Endothelial cell of umbilical vein (primary cell): ENCODE measurements around the gene ZBTB43. TPM values are rescaled to one million over a fixed set of nuclear protein-coding genes. Genes with fewer than 3 reads are reported as not detected.

Source experiments
- BruUV-seq: library from RNA; stranded (reverse); fragments of 400-500 nt; replicated peaks from 2 replicates; lab custom pipeline; 2021; lab: Mats Ljungman, UMichigan
- CTCF ChIA-PET: fragments of 300-600, 350-600 bp; sonication (Branson Sonifier 250); formaldehyde crosslinking; loops from one replicate; lab custom pipeline; 2021; ENCODE audit warnings: antibody characterized with exemption, inconsistent platforms; lab: Charles Lee
- POLR2A ChIA-PET: fragments of 300-600, 350-600 bp; sonication (Branson Sonifier 250); formaldehyde crosslinking; loops from one replicate; lab custom pipeline; 2021; ENCODE audit warnings: antibody characterized with exemption, inconsistent platforms; lab: Charles Lee
- DNase-seq: peaks from one replicate; pipeline ENCODE4 v3.0.0-alpha.2; 2011; ENCODE audit warnings: low read depth, low spot score
- FAIRE-seq: peaks from 2 replicates; lab custom pipeline; 2011; peaks lifted over from hg19 to GRCh38; lab: Jason Lieb, UNC
- H2AFZ ChIP-seq: 2 replicates; pipeline ENCODE4 v1.6.0; 2012; ENCODE audit warnings: low read depth, low read length, control low read depth, inconsistent platforms
- H3K27ac ChIP-seq: 2 replicates; pipeline ENCODE4 v1.5.1; 2011; ENCODE audit warnings: low read depth, mild to moderate bottlenecking, control low read depth, low read length, moderate library complexity; ENCODE audit not compliant: insufficient read depth
- H3K27me3 ChIP-seq, 2 experiments: 2 replicates each; pipeline versions ENCODE4 v1.6.0 to v1.6.1; 2011; ENCODE audit warnings: low read length in 2 of 2, mixed read lengths in 1 of 2; ENCODE audit not compliant: control insufficient read depth in 2 of 2, insufficient read depth in 2 of 2
- H3K36me3 ChIP-seq, 2 experiments: 2 replicates in 1 of 2; 3 replicates in 1 of 2; pipeline ENCODE4 v1.5.1; 2011; ENCODE audit warnings: low read length in 2 of 2, mild to moderate bottlenecking in 1 of 2, moderate library complexity in 1 of 2; ENCODE audit not compliant: control insufficient read depth in 2 of 2, insufficient read depth in 2 of 2; ENCODE audit errors: extremely low read depth in 1 of 2
- H3K4me1 ChIP-seq: 3 replicates; pipeline ENCODE4 v1.5.1; 2011; ENCODE audit warnings: mild to moderate bottlenecking, low read length; ENCODE audit not compliant: control insufficient read depth, insufficient read depth; ENCODE audit errors: extremely low read depth
- H3K4me2 ChIP-seq: 2 replicates; pipeline ENCODE4 v1.6.1; 2011; ENCODE audit warnings: low read length, control low read depth, mixed read lengths; ENCODE audit not compliant: insufficient read depth
- H3K4me3 ChIP-seq, 3 experiments: fragments of 200-600 bp in 1 of 3; sonication (generic), shearing (Covaris generic) in 1 of 3; replicated peaks in 1 of 3; 2 replicates each; pipeline ENCODE4 v1.5.1; 2011 to 2016; ENCODE audit warnings: control low read depth in 3 of 3, low read length in 3 of 3, mild to moderate bottlenecking in 2 of 3, inconsistent platforms in 1 of 3, low read depth in 1 of 3, moderate library complexity in 1 of 3; ENCODE audit not compliant: insufficient read depth in 1 of 3
- H3K79me2 ChIP-seq: 2 replicates; pipeline ENCODE4 v1.6.0; 2012; ENCODE audit warnings: low read length, inconsistent platforms; ENCODE audit not compliant: control insufficient read depth, insufficient read depth
- H3K9ac ChIP-seq: replicated peaks from 2 replicates; pipeline ENCODE3; 2011; ENCODE audit warnings: low read length, control low read depth; ENCODE audit not compliant: insufficient read depth; ENCODE audit errors: extremely low read depth
- H3K9me1 ChIP-seq: replicated peaks from 3 replicates; pipeline ENCODE4 v1.6.0; 2011; ENCODE audit warnings: mild to moderate bottlenecking, low read length; ENCODE audit not compliant: control insufficient read depth, insufficient read depth; ENCODE audit errors: extremely low read depth
- H3K9me3 ChIP-seq: replicated peaks from 2 replicates; pipeline ENCODE4 v1.5.1; 2012; ENCODE audit warnings: low read length, inconsistent platforms; ENCODE audit not compliant: control insufficient read depth, insufficient read depth
- H4K20me1 ChIP-seq: replicated peaks from 2 replicates; pipeline ENCODE3; 2011; ENCODE audit warnings: mild to moderate bottlenecking, low read length; ENCODE audit not compliant: control insufficient read depth, insufficient read depth; ENCODE audit errors: extremely low read depth
- CTCF ChIP-seq, 2 donors: IDR thresholded peaks; 1 replicate in 1 of 2; 2 replicates in 1 of 2; pipeline ENCODE4 v1.5.1; 2011; ENCODE audit warnings: low read length in 2 of 2, mild to moderate bottlenecking in 2 of 2, moderate library complexity in 2 of 2, control low read depth in 1 of 2, inconsistent platforms in 1 of 2, low read depth in 1 of 2; ENCODE audit not compliant: insufficient read depth in 1 of 2; ENCODE audit errors: extremely low read depth in 1 of 2
- EZH2 ChIP-seq: IDR thresholded peaks from 2 replicates; pipeline ENCODE4 v1.6.1; 2012; ENCODE audit warnings: borderline replicate concordance, low read depth, mild to moderate bottlenecking, moderate library complexity, low read length, inconsistent platforms; ENCODE audit not compliant: severe bottlenecking
- FOS ChIP-seq: IDR thresholded peaks from 2 replicates; pipeline ENCODE4 v1.6.1; 2011; ENCODE audit warnings: mild to moderate bottlenecking, low read length, moderate library complexity, borderline replicate concordance; ENCODE audit not compliant: insufficient read depth
- GATA2 ChIP-seq: IDR thresholded peaks from 2 replicates; pipeline ENCODE4 v1.7.0; 2011; ENCODE audit warnings: low read depth, mild to moderate bottlenecking, moderate library complexity, mixed read lengths, low read length; ENCODE audit not compliant: insufficient read length, insufficient read depth
- JUN ChIP-seq: IDR thresholded peaks from 2 replicates; pipeline ENCODE4 v1.6.1; 2011; ENCODE audit warnings: borderline replicate concordance, low read depth; ENCODE audit not compliant: insufficient read length, insufficient read depth
- MYC ChIP-seq: IDR thresholded peaks from one replicate; pipeline ENCODE4 v1.6.1; 2011; ENCODE audit warnings: mild to moderate bottlenecking, low read depth, low read length
- POLR2A ChIP-seq: IDR thresholded peaks from 2 replicates; pipeline ENCODE4 v1.6.1; 2012; ENCODE audit warnings: low read depth, mild to moderate bottlenecking, control low read depth, low read length
- POLR2AphosphoS5 ChIP-seq: IDR thresholded peaks from 2 replicates; pipeline ENCODE4 v1.6.1; 2012; ENCODE audit warnings: low read depth, mild to moderate bottlenecking, control low read depth, low read length, moderate library complexity; ENCODE audit not compliant: insufficient read depth
- dilution Hi-C: fragments of 300-500 bp; cut with MboI; formaldehyde crosslinking; loops from one replicate; pipeline ENCODE4 v1.15.0; 2019; ENCODE audit warnings: low sequenced_read_pairs; ENCODE audit not compliant: extremely low pct_ligation_motif_present
- intact Hi-C: fragments of 100-400 bp; cut with micrococcal nuclease; formaldehyde crosslinking; loops from one replicate; pipeline ENCODE4 v1.10.0; 2022
- polyA plus RNA-seq, 4 experiments: library from polyadenylated mRNA; depleted of rRNA in 3 of 4; stranded (reverse) in 3 of 4; unstranded in 1 of 4; fragments of >200 nt; gene quantifications; 2 replicates each; pipeline versions ENCODE4 v1.2.1 to v1.2.3, GENCODE V29; 2011 to 2012; ENCODE audit warnings: missing spikeins in 1 of 4
- total RNA-seq: library from RNA; stranded (reverse); gene quantifications from 2 replicates; pipeline ENCODE4 v1.2.3, GENCODE V29; 2021
- TF ChIP-seq, protein P1 (sequence below): IDR thresholded peaks from 2 replicates; pipeline ENCODE4 v1.6.1; 2011; ENCODE audit not compliant: insufficient read depth, insufficient read length

The ZBTB43 gene
- total and polyA plus RNA-seq, 2 donors (not counting 3 experiments of a cell fraction or from before 2014, with no cell fraction given), result 3.2 to 9.0 TPM

- peaks cover 22% of the 10 kb centered on the region for H3K79me2 ChIP-seq
- H3K4me1 ChIP-seq, result peaks cover 10% of the 10 kb centered on the region
- dilution Hi-C loops (no loop called here), intact Hi-C loops (no loop called here)
- no peak overlapping the region for H3K9ac ChIP-seq
- no peak for TF ChIP-seq EZH2
- TF ChIP-seq, protein P1, sequence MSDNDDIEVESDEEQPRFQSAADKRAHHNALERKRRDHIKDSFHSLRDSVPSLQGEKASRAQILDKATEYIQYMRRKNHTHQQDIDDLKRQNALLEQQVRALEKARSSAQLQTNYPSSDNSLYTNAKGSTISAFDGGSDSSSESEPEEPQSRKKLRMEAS, result no peak
- no peak for TF ChIP-seq GATA2
- H3K9me3 ChIP-seq, result no peaks in the 10 kb centered on the region
- POLR2A ChIA-PET, result no interaction called here
- no peak overlapping the region for H2AFZ ChIP-seq
- no peak overlapping the region for H3K4me3 ChIP-seq
- H4K20me1 ChIP-seq, result no peaks in the 10 kb centered on the region
- BruUV-seq, result no TSS peak
- CTCF ChIA-PET, result interaction anchor here (0.9 kb wide), 1 partner anchor 97 kb away, joined by 4 read pairs; no protein-coding TSS in a partner anchor
- H3K36me3 ChIP-seq, result no peaks in the 10 kb centered on the region
- H3K4me2 ChIP-seq, result no peak overlapping the region
- H3K27ac ChIP-seq, result no peak overlapping the region
- peaks cover 0 to 2% of the 10 kb centered on the region in 2 experiments for H3K27me3 ChIP-seq
- FAIRE-seq, result no peak
- no peak for DNase-seq
- H3K9me1 ChIP-seq, result no peaks in the 10 kb centered on the region
Observed at GRCh38 chr9:126802318-126803059, 2.4 kb upstream of the ZBTB43 start.

- FAIRE-seq (no peak), DNase-seq (no peak)
- Histone ChIP-seq H3K4me3 (peak overlapping the region; percentile 8 to 94 (median 70)), H3K9me1 (no peaks in the 10 kb centered on the region), H3K27ac (no peak overlapping the region), H3K4me1 (peaks cover 10% of the 10 kb centered on the region), H2AFZ (peak overlapping the region; percentile 97), H3K9me3 (no peaks in the 10 kb centered on the region), H3K27me3 (peaks cover 0 to 2% of the 10 kb centered on the region in 2 experiments), H3K9ac (peak overlapping the region; percentile 71), H4K20me1 (no peaks in the 10 kb centered on the region), H3K4me2 (peak overlapping the region; percentile 73), H3K79me2 (peaks cover 33% of the 10 kb centered on the region), H3K36me3 (peaks cover 0 to 3% of the 10 kb centered on the region in 2 experiments)
- CTCF ChIA-PET, result interaction anchor here (0.7 to 1.5 kb wide), 4 partner anchors 22 to 99 kb away, joined by 3 to 5 read pairs (median 4); no protein-coding TSS in a partner anchor
- dilution Hi-C loops (no loop called here), intact Hi-C loops (no loop called here)
- TF ChIP-seq FOS, result no peak
- TF ChIP-seq GATA2, result no peak
- TF ChIP-seq JUN, result no peak
- no peak for TF ChIP-seq POLR2A
- TF ChIP-seq POLR2AphosphoS5, result no peak
- TF ChIP-seq, protein P1, result no peak
- no peak for TF ChIP-seq EZH2
- TF ChIP-seq CTCF (IDR thresholded peaks at IDR 0.05; ENCODE audit: extremely low read depth in 1 of 2, insufficient read depth in 1 of 2, low read depth in 1 of 2, low read length in 2 of 2), result no peak
- no peak for TF ChIP-seq MYC
- POLR2A ChIA-PET, result no interaction called here
- BruUV-seq, result TSS peak; percentile 84
Observed at GRCh38 chr9:126804198-126804695, 593 bp upstream of the ZBTB43 start.
